ENCODE data around the gene DIABLO. TPM values are rescaled to one million over a fixed set of nuclear protein-coding genes. Genes with fewer than 3 reads are reported as not detected.
"Not testable (repeated sequence)": the region's sequence is repeated elsewhere in the genome, so short reads cannot be mapped to it uniquely, and the experiment has no call there.

The DIABLO gene
- total RNA-seq, 2 donors from 2014 or later = 77.5 to 81.0 TPM

- H3K9me3 ChIP-seq (ENCODE audit: control insufficient read depth, low read length); H3K27ac ChIP-seq (ENCODE audit: low read depth, low read length); H3K27ac Mint-ChIP-seq; H3K9ac ChIP-seq (ENCODE audit: extremely low read depth, low read length, poor library complexity, severe bottlenecking); H3K27me3 ChIP-seq (ENCODE audit: control insufficient read depth, insufficient read depth, low read length, poor library complexity, severe bottlenecking); H3K9me3 Mint-ChIP-seq; H3K4me3 Mint-ChIP-seq; H3K4me1 Mint-ChIP-seq; H3K4me1 ChIP-seq (ENCODE audit: control insufficient read depth, insufficient read depth, low read length); DNase-seq; H3K4me3 ChIP-seq (ENCODE audit: low read length); H3K27me3 Mint-ChIP-seq (ENCODE audit: insufficient read depth): not testable (repeated sequence)
- H3K36me3 ChIP-seq (ENCODE audit: control insufficient read depth, insufficient read depth, low read length) = peaks cover 53% of the 10 kb centered on the region
- WGBS, 2 experiments (ENCODE audit: insufficient coverage in 1 of 2, insufficient read length in 1 of 2) = 95 to 96% methylated on average over 3 to 4 of the region's 4 CpGs
- H3K36me3 Mint-ChIP-seq (ENCODE audit: low read depth) = peaks cover 55% of the 10 kb centered on the region
Measured at GRCh38 chr12:122258462-122258861, 32.6 kb upstream of the DIABLO start.

GRCh38 chr12:122250536-122250935, 24.7 kb upstream of the DIABLO start:
- no peaks in the 10 kb centered on the region for H3K4me1 ChIP-seq (ENCODE audit: control insufficient read depth, insufficient read depth, low read length)
- no peaks in the 10 kb centered on the region for H3K27me3 ChIP-seq (ENCODE audit: control insufficient read depth, insufficient read depth, low read length, poor library complexity, severe bottlenecking)
- no peaks in the 10 kb centered on the region for H3K27me3 Mint-ChIP-seq (ENCODE audit: insufficient read depth)
- no peak overlapping the region for H3K4me3 Mint-ChIP-seq
- DNase-seq = no peak
- H3K27ac Mint-ChIP-seq = no peak overlapping the region
- TF ChIP-seq CTCF (conservative IDR thresholded peaks at IDR 0.05) = no peak
- peaks cover 30% of the 10 kb centered on the region for H3K36me3 ChIP-seq (ENCODE audit: control insufficient read depth, insufficient read depth, low read length)
- no peaks in the 10 kb centered on the region for H3K9me3 ChIP-seq (ENCODE audit: control insufficient read depth, low read length)
- no peak overlapping the region for H3K4me3 ChIP-seq (ENCODE audit: low read length)
- no peaks in the 10 kb centered on the region for H3K4me1 Mint-ChIP-seq
- H3K27ac ChIP-seq (ENCODE audit: low read depth, low read length) = no peak overlapping the region
- WGBS, 2 experiments (ENCODE audit: insufficient coverage in 1 of 2, insufficient read length in 1 of 2) = 97 to 98% methylated on average over 8 of the region's 8 CpGs
- H3K9me3 Mint-ChIP-seq = no peaks in the 10 kb centered on the region
- peaks cover 35% of the 10 kb centered on the region for H3K36me3 Mint-ChIP-seq (ENCODE audit: low read depth)
- no peak overlapping the region for H3K9ac ChIP-seq (ENCODE audit: extremely low read depth, low read length, poor library complexity, severe bottlenecking)

- H3K27ac Mint-ChIP-seq = no peak overlapping the region
Measured at GRCh38 chr12:122250047-122250446, 24.2 kb upstream of the DIABLO start.

More at GRCh38 chr12:122250047-122250446, 24.2 kb upstream of the DIABLO start:
- Histone ChIP-seq H3K9me3 (ENCODE audit: control insufficient read depth, low read length) (no peaks in the 10 kb centered on the region), H3K27me3 (ENCODE audit: control insufficient read depth, insufficient read depth, low read length, poor library complexity, severe bottlenecking) (no peaks in the 10 kb centered on the region), H3K27ac (ENCODE audit: low read depth, low read length) (no peak overlapping the region), H3K9ac (ENCODE audit: extremely low read depth, low read length, poor library complexity, severe bottlenecking) (no peak overlapping the region), H3K4me1 (ENCODE audit: control insufficient read depth, insufficient read depth, low read length) (no peaks in the 10 kb centered on the region), H3K4me3 (ENCODE audit: low read length) (no peak overlapping the region), H3K36me3 (ENCODE audit: control insufficient read depth, insufficient read depth, low read length) (peaks cover 30% of the 10 kb centered on the region)
- Mint-ChIP-seq H3K4me3 (no peak overlapping the region), H3K36me3 (ENCODE audit: low read depth) (peaks cover 35% of the 10 kb centered on the region), H3K27me3 (ENCODE audit: insufficient read depth) (no peaks in the 10 kb centered on the region), H3K4me1 (no peaks in the 10 kb centered on the region), H3K9me3 (no peaks in the 10 kb centered on the region)
- WGBS, 2 experiments (ENCODE audit: insufficient coverage in 1 of 2, insufficient read length in 1 of 2) = 96% methylated on average over 6 of the region's 6 CpGs
- no peak for TF ChIP-seq CTCF (conservative IDR thresholded peaks at IDR 0.05)
- no peak for DNase-seq

Data from endodermal cell (in vitro differentiated cells).